Endometrium (tissue), 2 donors: ENCODE measurements around the gene ASCC1.

Experiments used
- FAIRE-seq: peaks from 2 replicates; lab custom pipeline; 2012; peaks lifted over from hg19 to GRCh38; lab: Jason Lieb, UNC
- donor health status: control.
- donor health status: control.

ASCC1 gene

DNA sequence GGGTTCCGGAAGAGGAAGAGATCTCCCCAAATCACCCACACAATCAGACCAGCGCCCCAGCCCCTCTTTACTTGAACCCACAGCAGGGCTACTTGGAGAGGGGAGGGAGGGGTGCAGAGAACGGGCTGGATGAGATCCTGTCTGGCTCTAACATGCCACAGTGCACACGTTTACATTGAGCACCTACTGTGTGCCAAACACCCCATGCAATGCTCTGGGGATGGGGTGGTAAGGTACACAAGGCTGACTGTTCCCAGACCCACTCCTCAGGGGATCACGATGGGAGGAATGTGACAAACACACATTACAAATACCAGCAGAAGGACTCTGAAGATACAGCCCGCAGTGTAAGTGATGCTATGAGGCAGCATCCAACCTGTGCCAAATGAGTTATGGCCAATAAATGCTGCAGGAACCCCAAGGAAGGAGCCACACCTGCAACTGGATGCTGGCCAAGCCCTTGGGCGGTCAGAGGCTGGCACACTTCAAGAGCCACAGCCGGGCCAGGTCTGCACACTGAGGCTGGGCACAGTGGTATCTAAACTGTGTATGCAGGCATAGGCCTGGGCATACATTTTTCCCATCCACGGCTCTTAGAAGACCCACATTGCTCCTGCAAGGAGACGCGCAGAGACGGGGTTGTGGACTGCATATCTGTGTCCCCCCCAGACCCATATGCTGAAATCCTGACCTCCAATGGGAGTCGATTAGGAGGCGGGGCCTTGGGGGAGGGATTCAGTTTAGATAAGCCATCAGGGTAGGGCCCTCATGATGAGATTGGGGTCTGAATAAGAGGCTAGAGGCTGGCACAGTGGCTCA lies 134.1 kb downstream of the ASCC1 start:
- FAIRE-seq, result no peak

GRCh38 chr10:72081210-72081609 lies 134.9 kb downstream of the ASCC1 start:
- FAIRE-seq, result no peak

- no peak for FAIRE-seq
Observed at GRCh38 chr10:72080042-72080975, 135.8 kb downstream of the ASCC1 start.

- FAIRE-seq, result no peak
Observed at GRCh38 chr10:72079356-72079755, 136.7 kb downstream of the ASCC1 start.

GRCh38 chr10:72077275-72077990 lies 138.6 kb downstream of the ASCC1 start:
- no peak for FAIRE-seq

DNA sequence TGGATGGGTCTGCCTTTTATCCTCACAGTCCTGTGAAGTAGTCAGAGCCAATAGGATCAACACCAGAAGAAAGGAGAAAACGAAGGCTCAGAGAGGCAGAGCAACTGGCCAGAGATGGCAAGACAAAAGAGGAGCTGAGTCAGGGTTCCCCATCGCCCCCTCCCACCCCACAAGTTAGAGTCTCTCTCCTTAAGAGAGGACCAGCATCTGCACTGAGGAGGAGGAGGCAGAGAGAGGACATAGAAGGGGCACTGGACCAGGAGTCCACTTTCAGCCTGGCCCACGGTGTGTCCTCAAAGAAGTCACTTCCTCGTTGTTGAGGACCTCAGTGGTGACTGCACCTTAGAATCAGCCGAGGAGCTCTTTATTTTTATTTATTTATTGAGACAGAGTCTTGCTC lies 139.3 kb downstream of the ASCC1 start:
- no peak for FAIRE-seq

DNA sequence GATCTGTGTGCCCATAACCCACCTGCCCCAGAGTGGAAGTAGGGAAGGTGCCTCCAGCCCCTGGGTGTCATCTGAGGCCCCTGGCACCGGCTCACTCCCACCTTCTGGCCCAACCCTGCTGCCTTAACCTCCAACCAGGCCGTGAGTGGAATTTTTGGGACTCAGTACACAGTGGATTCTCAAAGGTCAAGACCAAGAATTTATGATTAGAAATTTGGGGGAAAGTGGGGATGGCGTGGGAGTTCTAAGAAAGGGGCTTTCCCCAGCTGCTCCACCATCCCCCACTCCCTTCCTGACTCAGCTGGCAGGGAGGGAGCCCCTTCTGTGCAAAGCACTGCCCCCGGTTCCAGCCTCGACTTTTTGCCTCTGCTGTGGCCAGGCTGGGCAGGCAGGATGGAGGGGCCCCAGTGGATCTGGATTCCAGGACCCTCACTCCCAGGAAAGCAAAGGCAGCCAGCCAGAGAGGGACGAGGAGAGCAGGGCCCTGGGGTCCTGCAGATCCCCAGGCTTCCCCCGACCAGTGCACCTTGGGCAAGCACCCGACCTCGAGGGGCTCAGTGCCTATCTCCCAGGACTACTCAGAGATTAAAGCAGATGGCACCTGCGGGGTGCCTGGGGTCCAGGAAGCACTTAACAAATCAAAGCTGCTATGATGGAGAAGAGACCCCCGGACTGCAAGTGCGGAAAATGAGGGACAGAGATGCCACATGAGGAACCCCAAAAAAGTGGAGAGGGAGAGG lies 140.5 kb downstream of the ASCC1 start:
- no peak for FAIRE-seq

- no peak for FAIRE-seq
Observed at GRCh38 chr10:72074574-72075375, 141.3 kb downstream of the ASCC1 start.

- FAIRE-seq, result no peak
Observed at GRCh38 chr10:72073708-72074573, 142.1 kb downstream of the ASCC1 start.

DNA sequence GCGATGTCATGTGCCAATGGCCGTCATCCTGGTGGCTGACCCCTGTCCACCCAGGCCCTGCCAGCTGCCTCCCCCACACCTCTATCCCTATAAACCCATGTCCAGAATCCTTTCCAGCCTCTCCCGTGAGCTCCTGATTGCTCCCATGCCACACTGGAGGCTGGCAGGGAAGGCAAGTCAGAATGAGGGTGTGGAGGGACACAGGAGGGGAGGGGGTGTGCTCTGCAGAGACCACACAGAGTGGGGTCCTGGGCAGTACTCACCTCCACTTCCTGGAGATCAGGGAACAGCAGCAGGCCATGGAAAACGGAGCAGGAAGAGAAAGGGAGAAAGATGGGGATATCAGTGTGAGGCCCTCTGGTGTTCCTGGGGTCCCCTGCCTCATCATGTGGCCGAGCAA lies 143.4 kb downstream of the ASCC1 start:
- no peak for FAIRE-seq

DNA sequence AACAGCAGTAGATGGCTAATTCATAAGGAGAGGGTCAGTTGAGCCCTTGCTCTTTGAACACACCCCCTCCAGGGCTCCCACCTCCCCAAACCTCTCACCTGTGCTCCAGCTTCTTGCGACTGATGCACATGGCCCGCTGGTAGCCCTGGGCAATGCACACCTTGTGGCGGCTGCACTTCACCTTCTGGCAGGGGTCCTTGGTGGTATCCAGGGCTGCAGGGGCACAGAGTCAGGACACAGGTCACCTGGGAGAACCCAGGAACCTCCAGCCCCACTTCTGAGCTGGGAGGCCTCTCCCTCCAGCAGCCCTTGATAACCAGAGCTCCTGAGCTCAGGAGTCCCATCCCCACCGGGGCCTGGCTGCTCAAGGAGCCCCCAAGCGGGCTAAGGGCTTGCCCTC lies 144.0 kb downstream of the ASCC1 start:
- FAIRE-seq, result no peak

DNA sequence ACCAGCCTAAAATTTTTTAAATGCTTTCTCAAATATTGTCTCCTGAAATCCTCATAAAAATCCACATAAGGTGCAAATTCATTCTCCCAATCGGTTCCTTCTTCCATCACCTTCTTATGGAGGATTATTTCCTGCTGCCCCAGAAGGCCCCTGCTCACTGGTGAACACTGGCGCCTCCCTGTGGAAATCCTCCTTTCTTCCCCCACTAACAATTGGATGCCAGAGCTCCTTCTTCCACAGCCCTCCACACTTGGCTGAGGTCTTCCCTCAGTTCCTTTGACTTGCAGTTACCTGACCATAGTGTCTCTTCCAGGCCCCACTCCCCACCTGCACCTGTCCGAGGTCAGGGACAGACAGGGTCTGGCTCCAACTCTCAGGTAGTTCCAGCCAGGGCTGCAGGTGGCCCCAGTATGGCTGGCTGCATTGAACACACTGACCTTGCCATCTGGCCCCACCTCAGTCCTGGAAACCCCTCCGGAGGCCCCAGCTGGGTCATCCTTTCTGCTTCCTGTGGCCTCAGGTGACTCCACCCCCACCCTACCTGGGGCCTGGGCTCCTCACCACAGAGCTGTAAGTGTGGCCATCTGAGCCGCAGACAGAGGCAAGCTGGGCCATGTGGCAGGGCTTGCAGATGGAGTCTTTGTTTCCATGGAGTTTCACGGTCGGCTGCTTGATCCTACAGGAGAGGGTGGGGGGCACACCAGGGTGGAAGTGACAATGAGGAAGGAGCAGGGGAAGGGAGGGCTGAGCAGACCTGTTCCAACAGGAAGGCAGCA lies 146.1 kb downstream of the ASCC1 start:
- no peak for FAIRE-seq

GRCh38 chr10:72068901-72069446 lies 147.1 kb downstream of the ASCC1 start:
- FAIRE-seq, result no peak

GRCh38 chr10:72068126-72068765 lies 147.8 kb downstream of the ASCC1 start:
- no peak for FAIRE-seq

DNA sequence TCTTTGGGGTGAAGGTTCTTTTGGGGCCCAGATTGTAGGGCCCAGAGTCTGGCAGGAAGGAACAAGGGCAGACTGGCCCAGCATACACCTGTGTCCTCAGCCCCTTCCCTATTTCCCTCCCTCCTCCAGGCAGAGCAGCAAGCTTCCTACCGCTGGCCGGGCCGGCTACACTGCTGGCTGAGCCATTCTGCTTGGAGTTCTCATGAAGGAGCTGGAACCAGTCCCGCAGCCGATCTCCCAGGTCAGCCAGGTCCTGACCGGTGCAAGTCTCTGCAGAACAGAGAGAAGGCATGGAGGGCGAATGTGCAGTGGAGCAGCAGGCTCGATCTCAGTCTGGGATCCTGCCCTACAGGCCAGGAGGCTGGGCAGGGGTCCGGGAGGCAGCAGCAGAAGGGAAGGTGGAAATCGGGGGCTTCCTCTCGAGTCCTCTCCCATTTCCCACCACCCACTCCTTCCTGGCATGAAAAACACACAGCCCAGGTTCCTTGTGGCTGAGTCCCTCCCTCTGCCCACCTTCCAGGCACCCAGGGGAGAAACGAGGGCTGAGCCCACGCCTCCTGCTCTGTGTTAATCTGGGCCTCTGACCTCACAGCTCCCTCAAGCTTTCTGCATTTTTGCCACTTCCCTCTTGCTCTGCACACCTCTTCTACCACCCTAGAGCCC lies 148.5 kb downstream of the ASCC1 start:
- no peak for FAIRE-seq

DNA sequence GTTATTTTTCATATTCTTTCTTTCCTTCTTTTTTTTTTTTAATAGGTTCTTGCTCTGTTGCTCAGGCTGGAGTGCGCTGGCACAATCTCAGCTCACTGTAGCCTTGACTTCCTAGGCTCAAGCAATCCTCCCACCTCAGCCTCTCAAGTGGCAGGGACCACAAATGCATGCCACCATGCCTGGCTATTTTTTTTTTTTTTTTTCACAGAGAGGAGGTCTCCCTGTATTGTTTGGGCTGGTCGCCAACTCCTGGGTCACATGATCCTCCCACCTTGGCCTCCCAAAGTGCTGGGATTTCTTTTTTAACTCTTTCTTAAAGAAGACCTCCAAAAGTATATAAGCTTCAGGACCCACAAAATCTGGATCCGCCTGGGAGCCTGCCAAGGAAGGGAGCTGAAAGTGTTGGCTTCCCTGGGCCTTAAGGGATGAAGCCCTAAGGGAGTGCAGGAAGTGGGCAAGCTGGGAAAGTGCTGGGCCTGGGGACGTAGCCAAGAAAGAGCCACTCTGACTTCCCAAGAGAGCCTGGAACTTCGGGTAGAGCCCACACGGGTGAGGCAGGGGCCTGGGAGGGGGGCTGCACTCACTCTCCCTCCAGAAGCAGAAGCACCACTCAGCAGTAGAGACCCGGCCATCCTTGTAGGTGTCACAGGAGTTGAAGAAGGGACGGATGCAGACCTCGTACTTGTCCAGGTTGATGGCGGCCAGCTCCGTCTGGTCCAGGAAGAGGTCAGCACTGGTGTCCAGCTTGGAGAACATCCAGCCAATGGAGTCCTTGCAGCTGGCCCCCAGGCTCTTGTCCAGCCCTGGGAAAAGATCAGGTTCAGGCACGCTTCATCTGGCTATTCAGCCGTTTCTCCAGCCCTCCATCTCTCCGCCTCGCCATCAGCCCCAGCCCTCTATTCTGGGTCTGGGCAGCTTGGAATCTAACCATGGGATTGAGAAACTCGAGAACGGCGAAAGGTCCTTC lies 149.5 kb downstream of the ASCC1 start:
- no peak for FAIRE-seq
